Fibroblast of peridontal ligament (primary cell): ENCODE results near the gene MAGI1.

Experiments
- DNase-seq: peaks from one replicate; pipeline ENCODE4 v3.0.0-alpha.2; 2010; ENCODE audit errors: extremely low read depth

Gene MAGI1

GRCh38 chr3:65843732-65844131 lies 195.0 kb downstream of the MAGI1 start:
- no peak for DNase-seq

GRCh38 chr3:65837604-65838003 lies 201.1 kb downstream of the MAGI1 start:
- no peak for DNase-seq

- DNase-seq, result peak; percentile 45
These were observed 202.7 kb downstream of the MAGI1 start for GRCh38 chr3:65836047-65836446.

GRCh38 chr3:65833761-65834505 lies 204.8 kb downstream of the MAGI1 start:
- DNase-seq, result peak; percentile 71

- peak; percentile 87 for DNase-seq
These were observed 206.8 kb downstream of the MAGI1 start for GRCh38 chr3:65831733-65832425.

GRCh38 chr3:65830948-65831732 lies 207.6 kb downstream of the MAGI1 start:
- DNase-seq, result peak; percentile 33

- DNase-seq, result no peak
These were observed 209.5 kb downstream of the MAGI1 start for GRCh38 chr3:65829228-65829627.

GRCh38 chr3:65828706-65829105 lies 210.0 kb downstream of the MAGI1 start:
- DNase-seq, result peak; percentile 46

- DNase-seq, result no peak
These were observed 211.6 kb downstream of the MAGI1 start for GRCh38 chr3:65827076-65827475.

- no peak for DNase-seq
These were observed 214.6 kb downstream of the MAGI1 start for GRCh38 chr3:65824166-65824565.

GRCh38 chr3:65820600-65820999 lies 218.1 kb downstream of the MAGI1 start:
- DNase-seq, result no peak

- DNase-seq, result no peak
These were observed 218.8 kb downstream of the MAGI1 start for GRCh38 chr3:65819896-65820295.

GRCh38 chr3:65817553-65818126 lies 221.1 kb downstream of the MAGI1 start:
- DNase-seq, result no peak

- DNase-seq, result no peak
These were observed 222.5 kb downstream of the MAGI1 start for GRCh38 chr3:65816208-65816607.

GRCh38 chr3:65814845-65815578 lies 223.7 kb downstream of the MAGI1 start:
- DNase-seq, result no peak

GRCh38 chr3:65811892-65812291 lies 226.8 kb downstream of the MAGI1 start:
- DNase-seq, result no peak

- DNase-seq, result peak; percentile 87
These were observed 227.5 kb downstream of the MAGI1 start for GRCh38 chr3:65811086-65811761.

- DNase-seq, result peak; percentile 67
These were observed 228.4 kb downstream of the MAGI1 start for GRCh38 chr3:65810302-65810701.

GRCh38 chr3:65809641-65810150 lies 229.0 kb downstream of the MAGI1 start:
- DNase-seq, result no peak

- DNase-seq, result no peak
These were observed 229.9 kb downstream of the MAGI1 start for GRCh38 chr3:65808824-65809223.

GRCh38 chr3:65808407-65808806 lies 230.3 kb downstream of the MAGI1 start:
- DNase-seq, result no peak
